HG03460 (cell line): ENCODE data around the gene RNF223.
"Not testable (repeated sequence)": the region's sequence is repeated elsewhere in the genome, so short reads cannot be mapped to it uniquely, and the experiment has no call there.

ENCODE experiments used
- ATAC-seq: cut with Tn5 transposase; IDR thresholded peaks from one replicate; pipeline ENCODE4 v1.9.1; 2021; ENCODE audit not compliant: unreplicated experiment

RNF223 gene

DNA sequence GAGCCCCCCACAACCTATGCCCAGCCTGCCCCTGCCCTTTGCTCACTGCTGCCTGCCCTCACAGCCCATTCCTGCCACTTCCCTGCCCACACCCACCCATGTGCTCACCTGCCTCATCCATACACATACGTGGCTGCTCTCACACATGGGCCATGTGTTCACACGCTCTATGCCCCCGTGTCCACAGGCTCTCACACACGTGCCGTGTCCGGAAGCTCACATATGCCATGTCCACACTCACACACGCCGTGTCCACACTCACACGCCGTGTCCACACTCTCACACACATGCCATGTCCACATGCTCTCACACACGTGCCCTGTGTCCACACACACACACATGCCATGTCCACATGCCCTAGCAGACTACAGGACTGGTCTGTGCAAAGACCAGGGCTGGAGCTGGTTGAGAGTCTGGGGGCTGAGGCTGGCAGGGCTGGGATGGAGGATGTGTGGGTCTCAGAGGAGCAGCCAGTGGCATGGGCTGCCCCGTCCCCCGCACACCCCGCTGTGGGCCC lies 583 bp upstream of the RNF223 start:
- no peak for ATAC-seq

DNA sequence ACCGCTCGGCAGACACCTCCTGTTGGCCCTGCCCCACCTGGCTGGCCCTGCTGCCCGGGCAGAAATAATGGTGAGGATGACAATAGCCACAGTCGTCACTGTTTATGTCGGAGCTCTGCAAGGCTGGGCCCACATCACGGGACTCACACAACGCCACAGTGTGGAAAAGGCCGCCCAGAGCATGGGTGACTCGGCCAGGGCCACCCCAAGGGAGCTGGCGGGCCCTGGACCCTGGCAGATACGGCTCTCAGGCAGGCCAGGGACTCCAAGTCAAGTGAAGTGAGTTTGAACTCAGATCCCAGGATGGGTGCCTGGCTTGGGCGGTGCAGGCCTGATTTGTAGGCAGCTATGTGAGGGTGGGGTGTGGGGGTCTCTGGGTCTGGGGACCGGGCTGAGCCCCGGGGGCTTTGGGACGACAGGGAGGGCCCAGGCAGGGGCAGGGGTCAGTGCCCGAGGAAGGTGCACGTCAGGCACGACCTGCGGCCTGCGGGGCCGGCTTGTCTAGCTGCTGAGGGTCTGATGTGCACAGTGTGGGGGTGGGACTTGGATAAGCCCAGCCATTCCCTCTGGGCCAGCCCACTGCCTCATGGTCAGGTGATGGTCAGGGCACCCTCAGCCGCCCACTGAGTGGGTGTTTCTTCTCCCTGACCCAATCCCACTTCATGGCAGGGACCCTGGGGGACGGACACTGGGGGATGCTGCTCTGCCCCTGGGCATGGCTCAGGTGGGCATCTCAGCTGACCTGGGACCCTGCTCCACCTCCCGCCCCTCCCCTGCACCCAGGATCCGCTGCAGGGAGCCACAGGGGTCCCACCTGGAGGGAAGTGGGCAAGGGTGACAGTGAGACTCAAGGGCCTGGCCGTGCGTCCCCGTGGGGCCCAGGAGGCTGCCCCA lies 1.0 kb downstream of the RNF223 start:
- no peak for ATAC-seq

DNA sequence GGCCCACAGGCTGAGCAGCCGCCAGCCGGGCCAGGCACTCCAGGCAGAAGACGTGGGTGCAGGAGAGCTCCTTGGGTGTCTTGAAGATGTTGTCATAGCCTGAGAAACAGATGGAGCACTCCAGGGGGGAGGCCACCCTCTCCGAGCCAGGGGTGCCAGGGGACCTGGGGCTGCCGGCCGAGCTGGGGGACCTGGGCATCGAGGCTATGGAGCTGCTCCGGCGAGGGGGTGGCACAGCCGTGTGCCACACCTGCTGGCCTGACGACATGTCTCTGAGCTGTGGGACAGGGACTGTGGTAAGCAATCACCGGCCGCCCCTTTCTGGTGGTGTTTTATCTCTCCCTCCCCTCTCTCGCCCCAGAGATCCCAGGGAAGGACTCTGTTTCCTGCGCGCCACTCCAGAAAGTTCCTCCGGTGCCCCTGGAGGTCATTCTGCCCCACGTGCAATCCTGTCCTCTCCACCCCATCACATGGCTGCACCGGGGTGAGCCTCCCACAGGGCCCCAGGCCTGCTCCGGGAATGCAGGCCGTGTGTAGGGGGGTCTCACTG lies 1.7 kb downstream of the RNF223 start:
- no peak for ATAC-seq

DNA sequence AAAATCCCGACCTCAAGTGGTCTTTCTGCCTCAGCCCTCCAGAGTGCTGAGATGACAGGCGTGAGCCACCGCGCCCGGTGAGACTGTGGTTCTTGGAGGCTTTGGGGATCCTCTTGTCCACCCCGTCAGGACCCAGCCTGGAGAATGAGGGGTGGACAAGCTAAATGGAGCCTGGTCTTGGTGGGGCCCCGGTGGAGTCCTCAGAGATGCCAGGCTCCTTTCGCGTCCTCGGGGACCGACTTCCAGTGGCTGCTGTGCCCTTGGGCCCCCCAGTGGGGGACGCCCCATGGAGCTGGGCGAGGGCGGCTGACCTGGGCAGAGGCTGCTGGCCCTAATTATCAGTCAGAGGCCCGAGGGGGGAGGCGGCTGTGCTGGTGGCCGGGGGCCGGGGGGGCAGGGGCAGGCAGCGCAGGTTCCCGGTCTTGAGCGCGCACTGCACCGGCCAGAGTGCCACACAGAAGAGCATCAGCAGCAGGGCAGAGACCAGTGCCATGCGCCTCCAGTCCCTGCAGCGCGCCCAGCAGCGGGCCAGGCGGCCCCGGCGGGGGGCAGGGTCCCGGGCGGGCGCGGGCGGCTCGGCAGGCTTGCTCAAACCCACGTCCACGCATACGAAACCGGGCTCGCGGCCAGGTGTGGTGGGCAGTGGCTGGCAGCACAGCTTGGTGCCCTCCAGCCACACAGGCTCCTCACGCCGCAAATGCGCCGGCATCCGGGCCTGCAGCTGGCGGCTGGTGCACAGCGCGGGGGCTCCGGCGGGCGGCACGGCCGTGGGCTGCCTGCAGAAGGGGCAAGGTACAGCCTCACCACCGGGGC lies 2.4 kb downstream of the RNF223 start:
- ATAC-seq = no peak

DNA sequence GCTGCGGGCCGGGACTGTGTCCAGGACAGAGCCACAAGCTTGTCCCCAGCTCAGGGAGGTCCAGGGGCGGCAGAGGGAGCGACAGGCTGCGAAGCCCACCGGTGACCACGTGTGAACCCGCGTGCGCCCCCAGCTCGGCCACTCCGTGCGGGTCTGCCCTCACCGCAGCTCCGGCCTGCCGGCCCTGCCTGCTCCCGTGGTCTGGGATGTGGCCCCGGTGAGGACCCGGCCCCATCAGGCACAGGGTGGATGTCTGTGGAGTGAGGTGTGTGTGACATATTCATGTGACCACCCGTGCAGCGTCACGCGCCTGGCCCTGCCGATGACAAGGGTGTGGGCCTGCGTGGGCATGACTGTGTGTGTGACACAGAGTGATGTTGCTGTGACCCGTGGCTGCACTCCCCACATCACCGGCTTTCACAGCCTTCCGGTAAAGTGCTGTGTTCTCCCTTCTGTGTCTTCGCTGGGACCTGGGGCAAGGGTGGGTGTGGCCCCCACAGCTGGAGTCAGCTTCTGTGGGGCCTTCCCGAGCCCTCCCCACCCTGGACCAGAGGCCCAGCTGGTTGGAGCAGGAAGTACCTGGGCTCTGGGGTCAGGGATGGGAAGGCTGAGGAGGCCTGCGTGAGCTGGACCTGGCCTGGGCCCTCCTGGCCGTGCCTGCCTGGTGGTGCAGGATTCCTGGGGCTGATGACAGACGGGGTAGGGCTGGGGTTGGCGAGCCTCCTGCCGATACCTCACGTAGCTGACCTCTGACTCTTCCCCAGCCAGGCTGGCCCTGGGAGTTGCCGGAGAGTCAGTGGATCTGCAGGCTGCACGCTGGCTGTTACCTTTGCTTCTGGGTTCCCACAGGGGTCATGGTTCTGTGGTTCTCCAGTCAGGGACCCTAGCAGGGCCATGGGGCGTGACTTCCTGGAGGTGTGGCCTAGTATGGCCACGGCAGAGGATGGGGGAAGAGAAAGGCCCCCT lies 4.1 kb downstream of the RNF223 start:
- ATAC-seq = no peak

DNA sequence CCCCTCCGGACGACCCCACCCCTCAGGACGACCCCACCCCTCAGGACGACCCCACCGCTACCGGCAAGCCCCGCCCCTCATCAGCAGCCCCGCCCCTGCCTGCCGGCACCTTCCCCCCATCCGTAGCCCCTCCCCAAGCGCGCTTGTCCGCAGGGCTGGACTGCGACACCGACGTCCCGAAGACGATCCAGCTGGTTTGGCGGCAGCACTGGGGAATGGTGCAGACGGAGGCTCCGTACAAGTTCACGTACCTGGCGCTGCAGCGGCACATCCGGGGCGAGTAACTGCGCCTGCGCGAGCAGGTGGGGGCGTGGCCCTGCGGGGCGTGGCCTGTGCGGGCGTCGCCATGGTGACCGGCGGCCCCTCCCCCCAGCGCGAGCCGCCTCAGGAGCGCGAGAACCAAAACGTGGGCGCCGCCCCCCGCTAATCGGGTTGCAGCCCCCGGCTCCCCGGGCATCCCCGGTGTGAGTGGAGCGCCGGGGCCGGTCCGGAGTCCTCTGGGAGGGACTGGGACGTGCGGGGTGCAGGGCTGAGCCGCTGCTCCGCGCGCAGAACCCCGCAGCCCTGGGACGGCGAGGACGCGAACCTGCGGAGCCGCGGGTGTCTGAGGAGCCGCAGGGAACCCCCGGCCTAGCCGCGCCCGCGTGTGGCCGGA lies 4.9 kb downstream of the RNF223 start:
- ATAC-seq = peak; percentile 45

DNA sequence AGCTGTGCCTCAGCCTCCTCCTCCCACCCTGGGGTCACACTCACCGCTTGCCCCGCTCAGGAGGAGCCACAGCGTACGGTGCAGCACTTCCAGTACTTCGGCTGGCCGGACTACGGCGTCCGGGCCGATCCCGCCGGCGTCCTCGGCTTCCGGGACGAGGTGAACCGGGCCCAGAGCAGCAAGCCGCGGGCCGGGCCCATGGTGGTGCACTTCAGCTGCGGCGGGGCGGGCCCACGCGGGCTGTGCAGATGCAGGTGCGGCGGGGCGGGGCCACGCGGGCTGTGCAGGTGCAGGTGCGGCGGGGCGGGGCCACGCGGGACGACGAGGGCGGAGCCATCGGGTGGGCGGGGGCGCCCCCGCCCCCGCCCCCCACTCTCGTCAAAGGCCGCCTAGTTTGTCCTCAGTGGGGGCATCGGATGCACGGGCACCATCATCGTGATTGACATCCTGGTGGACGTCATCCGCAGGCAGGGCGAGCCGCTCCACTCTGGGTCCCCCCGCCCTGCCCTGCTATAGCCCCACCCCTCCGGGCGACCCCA lies 5.5 kb downstream of the RNF223 start:
- ATAC-seq = no peak

DNA sequence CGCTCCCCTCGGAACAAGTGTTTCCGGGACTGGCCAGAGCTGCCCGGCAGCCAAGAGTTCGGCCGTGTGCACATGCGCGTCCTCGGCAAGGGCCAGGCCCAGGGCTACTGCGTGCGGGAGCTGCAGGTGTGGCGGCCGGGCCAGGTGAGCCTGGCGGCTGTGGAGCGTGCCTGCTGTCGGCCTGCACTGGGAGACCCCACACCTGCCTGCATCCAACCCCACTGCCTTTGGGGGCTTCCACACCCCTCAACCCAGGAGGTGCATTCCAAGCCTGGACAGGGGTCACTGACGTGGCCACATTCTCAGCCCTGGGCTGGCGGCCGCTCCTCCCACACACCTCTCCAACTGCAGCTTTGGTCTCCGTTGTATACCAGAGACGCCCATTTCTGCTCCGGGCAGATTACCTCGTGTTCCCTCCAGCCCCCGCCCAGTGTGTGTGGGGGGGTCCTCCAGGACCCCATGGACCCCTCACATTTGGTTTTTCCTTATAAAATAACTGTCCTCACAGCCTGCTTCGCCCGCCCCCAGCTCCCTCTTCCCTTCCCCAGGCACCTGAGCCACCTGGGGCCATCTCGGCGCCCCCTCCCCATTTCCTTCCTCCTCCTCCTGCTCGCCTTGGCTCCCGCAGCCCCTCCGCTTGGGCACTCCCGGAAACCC lies 6.1 kb downstream of the RNF223 start:
- ATAC-seq = no peak

DNA sequence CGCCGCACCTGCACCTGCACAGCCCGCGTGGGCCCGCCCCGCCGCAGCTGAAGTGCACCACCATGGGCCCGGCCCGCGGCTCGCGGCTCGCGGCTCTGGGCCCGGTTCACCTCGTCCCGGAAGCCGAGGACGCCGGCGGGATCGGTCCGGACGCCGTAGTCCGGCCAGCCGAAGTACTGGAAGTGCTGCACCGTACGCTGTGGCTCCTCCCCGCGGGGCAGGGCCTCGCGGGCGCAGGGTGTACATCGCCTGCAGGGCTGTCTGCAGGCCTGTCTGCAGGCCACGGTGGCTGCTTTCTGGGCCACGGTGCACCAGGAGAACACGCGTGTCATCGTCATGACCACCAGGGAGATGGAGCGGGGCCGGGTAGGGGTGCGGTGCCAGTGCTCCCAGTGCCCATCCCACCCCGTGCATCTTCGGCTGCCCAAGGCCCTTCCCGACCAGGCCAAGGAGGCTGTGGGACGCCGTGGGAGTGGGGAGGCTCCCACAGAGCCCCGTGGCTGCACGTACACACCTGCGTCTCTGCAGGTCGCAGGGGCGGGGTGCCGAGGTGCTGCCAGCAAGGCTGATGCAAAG lies 6.7 kb downstream of the RNF223 start:
- ATAC-seq = no peak

DNA sequence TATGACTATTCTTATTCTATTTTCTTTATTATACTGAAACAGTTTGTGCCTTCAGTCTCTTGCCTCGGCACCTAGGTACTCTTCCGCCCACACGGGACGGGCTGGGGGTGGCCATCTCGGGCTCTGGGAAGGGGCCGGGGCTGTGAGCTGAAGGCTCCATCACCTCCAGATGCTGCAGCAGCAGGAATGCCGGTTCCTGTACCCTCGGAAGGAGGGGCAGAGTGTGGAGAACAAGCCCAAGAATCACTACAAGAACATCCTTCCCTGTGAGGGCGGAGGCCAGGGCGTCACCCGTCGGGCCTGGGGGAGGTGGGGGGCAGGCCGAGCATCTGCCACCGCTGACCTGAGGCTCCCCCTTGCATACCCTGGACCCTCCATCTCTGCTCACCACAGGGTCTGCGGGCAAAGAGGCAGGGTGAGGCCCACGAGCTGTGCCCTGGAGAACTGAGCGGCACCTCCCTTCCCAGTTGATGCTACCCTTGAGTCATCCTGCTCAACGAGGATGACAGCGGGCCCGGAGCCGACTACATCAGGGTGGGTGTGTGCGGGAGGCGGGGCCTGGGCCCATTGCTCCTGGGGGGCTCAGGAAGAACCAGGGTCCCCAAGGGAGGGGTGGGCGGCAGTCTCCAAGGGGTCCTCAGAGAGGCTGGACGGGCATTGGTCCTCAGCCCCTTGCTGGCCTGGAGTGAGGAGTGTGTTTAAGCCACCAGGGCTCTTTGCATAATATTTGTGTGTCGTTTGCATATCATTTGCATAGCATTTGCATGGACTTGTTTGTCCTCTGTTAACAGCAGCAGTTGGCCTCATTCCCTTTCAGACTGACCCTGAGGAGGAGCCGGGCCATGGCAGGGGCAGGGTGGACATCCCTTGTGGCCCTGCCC lies 7.5 kb downstream of the RNF223 start:
- ATAC-seq = no peak

DNA sequence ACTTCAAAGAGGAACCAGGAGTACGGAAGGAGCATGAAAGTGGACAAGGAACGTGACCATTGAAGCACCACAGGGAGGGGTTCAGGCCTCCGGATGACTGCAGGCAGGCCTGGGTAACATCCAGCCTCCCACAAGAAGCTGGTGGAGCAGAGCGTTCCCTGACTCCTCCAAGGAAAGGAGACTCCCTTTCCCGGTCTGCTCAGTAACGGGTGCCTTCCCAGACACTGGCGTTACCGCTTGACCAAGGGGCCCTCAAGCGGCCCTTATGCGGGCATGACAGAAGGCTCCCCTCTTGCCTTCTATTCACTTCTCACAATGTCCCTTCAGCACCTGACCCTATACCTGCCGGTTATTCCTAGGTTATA lies 8.2 kb downstream of the RNF223 start:
- ATAC-seq = not testable (repeated sequence)

DNA sequence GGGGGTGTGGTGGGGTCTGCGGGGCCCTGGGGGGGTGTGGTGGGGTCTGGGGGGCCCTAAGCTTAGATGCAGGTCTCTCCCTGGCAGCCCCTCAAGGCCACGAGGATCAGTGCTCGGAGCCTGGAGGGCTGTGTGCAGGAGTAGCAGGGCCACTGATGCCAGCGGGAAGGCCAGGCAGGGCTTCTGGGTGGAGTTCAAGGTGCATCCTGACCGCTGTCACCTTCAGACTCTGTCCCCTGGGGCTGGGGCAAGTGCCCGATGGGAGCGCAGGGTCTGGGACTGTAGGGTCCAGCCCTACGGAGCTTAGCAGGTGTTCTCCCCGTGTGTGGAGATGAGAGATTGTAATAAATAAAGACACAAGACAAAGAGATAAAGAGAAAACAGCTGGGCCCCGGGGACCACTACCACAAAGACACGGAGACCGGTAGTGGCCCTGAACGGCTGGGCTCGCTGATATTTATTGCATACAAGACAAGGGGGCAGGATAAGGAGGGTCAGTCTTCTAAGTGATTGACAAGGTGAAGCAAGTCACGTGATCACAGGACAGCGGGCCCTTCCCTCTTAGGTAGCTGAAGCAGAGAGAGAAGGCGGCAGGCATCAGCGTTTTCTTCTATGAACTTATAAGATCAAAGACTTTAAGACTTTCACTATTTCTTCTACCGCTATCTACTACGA lies 8.7 kb downstream of the RNF223 start:
- no peak for ATAC-seq

DNA sequence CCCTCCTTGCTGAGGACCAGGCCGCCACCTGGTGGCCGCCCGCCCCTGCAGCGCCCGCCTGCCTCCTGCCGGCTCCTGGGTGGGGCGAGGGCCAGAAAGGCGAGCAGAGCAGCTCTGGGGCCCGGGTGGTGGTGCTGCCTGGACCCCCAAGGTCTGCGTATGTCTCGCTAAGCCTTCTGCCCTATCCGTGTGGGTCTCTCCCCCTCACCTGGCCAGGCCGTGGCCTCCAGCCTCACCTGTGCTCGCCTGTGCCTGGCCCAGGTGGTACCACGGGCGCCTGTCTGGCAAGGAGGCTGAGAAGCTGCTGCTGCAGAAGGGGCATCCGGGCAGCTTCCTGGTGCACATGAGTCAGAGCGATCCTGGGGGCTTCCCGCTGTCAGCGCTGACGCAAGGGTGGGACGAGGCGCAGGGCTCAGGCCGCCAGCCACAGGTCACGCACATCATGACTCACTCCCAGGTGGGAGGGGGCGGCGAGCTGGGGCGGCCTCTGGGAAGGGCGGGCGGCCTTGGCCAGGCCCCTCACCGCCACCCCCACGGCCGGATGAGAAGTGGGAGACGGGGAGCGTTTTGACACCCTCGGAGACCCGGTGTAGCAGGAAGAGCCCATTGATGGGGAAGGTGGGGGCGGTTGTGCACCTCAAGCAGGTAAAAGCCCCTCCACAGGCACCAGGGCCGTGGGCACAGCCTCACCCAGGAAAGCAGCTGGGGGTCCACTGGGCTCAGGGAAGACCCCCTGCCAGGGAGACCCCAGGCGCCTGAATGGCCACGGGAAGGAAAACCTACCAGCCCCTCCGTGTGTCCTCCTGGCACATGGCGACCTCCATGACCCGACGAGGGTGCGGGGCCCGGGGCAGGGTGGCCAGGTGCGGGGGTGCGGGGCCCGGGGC lies 9.9 kb downstream of the RNF223 start:
- peak; percentile 47 for ATAC-seq

DNA sequence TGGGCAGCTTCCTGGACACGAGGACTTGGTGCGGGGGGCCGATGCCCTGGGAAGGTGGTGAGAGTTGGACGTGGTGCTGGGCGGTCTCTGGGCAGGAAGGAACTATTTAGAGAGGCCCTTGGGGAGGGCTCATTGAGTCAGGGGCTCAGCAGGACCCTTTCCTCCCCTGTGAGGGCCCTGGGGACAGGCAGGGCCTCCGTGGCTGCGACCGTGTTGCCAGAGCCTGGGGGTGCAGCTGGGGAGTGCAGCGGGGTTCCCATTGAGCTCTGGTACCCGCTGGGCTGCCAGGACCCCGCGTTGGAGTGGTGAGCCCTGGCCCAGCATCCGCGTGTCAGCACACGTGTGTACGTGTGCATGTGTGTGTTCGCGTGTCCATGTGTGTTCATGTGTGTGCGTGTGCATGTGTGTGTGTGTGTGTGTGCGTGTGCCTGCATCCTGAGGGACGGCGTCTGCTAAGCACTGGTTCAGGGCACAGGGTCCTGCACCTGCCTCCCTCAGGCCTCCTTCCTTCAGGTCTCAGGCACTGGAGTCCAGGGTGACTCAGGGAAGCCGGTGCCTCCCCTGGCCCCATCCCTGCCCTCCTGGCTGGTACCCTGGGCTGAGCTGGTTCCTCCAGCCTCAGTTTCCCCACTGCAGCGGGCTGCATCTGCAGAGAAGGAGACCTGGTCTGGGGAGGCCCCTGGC lies 10.7 kb downstream of the RNF223 start:
- ATAC-seq = no peak

DNA sequence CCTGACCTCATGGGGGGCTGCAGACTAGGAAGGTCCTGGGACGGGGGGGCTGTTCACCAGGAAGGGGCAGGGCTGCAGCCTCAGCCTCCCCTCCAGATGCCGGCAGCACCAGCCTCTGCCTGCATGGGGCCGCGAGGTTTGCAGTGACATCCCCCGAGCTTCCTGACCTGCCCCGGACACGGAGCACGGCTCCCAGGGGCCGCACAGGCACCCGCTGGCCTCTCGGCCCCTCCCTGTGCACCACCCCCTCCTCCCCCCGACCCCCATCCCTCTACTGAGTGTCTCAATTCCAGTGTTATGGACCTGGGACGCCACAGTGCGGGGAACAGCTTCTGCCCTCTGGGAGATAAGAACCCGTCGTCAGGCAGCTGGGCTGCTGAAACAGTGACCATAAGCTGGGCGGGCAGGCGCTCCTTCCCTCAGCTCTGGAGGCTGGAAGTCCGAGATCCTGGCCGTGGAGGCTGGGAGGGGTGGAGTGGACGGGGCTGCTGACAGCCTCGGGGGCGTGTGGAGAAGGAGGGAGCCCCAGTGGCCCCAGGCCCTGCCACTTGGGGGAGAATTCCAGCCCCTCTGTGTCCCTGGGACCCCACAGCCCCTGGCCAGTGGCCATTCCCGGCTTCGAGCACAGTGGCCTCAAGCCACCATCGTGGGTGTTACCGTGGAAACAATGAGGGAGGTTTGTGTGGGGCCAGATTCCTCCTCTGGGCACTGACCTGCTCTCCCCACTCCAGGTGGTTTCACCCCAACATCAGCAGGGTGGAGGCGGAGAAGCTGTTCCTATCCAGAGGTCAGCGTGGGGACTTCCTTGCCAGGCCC lies 11.6 kb downstream of the RNF223 start:
- ATAC-seq = no peak
